K562 (cell line): Measurements from ENCODE around the gene ACOX1. TPM values are rescaled to one million over a fixed set of nuclear protein-coding genes. Genes with fewer than 3 reads are reported as not detected.
A peak's percentile ranks its signal among the peaks of the same experiment; 100 is the strongest.

Experiments
- BRCA1 ChIP-seq, 2 experiments: fragments of 450-650 bp in 1 of 2; sonication (generic) in 1 of 2; formaldehyde crosslinking in 1 of 2; IDR thresholded peaks; 2 replicates each; pipeline versions ENCODE4 v1.5.0 to v1.6.1; 2017 to 2020; ENCODE audit warnings: mild to moderate bottlenecking in 1 of 2, missing genetic modification reagents in 1 of 2
- ELF1 ChIP-seq: fragments of 200-800 bp; sonication (Bioruptor generic); IDR thresholded peaks from 2 replicates; pipeline ENCODE4 v1.6.1; 2016; ENCODE audit warnings: missing genetic modification characterization, missing compliant biosample characterization
- HDGF ChIP-seq: fragments of 450-650 bp; IDR thresholded peaks from 2 replicates; pipeline ENCODE4 v1.6.1; 2016
- KAT2B ChIP-seq: IDR thresholded peaks from one replicate; pipeline ENCODE4 v1.6.1; 2012; ENCODE audit warnings: low read depth, mild to moderate bottlenecking, control low read depth, inconsistent platforms, low read length, moderate library complexity
- MITF ChIP-seq: IDR thresholded peaks from 2 replicates; pipeline ENCODE4 v1.6.1; 2014; ENCODE audit warnings: antibody characterized with exemption
- NUFIP1 ChIP-seq: fragments of 450-650 bp; IDR thresholded peaks from 2 replicates; pipeline ENCODE4 v1.6.1; 2018; ENCODE audit not compliant: partially characterized antibody
- PBX2 ChIP-seq, 2 experiments: IDR thresholded peaks in 1 of 2; conservative IDR thresholded peaks in 1 of 2; 2 replicates each; pipeline ENCODE4 v1.6.1; 2016; ENCODE audit warnings: low read depth in 2 of 2, mild to moderate bottlenecking in 1 of 2, missing compliant biosample characterization in 1 of 2, missing genetic modification characterization in 1 of 2, moderate library complexity in 1 of 2
- RBM17 ChIP-seq: fragments of 200-400 bp; formaldehyde crosslinking; IDR thresholded peaks from 2 replicates; pipeline ENCODE4 v1.6.1; 2017; ENCODE audit warnings: low read depth, mild to moderate bottlenecking, low read length, borderline replicate concordance
- XRCC5 ChIP-seq: fragments of 200-400 bp; formaldehyde crosslinking; IDR thresholded peaks from 2 replicates; pipeline ENCODE4 v1.6.1; 2017; ENCODE audit warnings: low read depth, mild to moderate bottlenecking, low read length
- ZBTB11 ChIP-seq, 3 experiments: fragments of 200-800 bp in 1 of 3; fragments of 250-450 bp in 1 of 3; fragments of 450-650 bp in 1 of 3; sonication (Bioruptor Pico) in 1 of 3; sonication (Bioruptor generic) in 1 of 3; formaldehyde crosslinking in 1 of 3; IDR thresholded peaks; 2 replicates each; pipeline versions ENCODE4 v1.6.1 to v1.8.0; 2016 to 2022; ENCODE audit warnings: mild to moderate bottlenecking in 2 of 3, missing genetic modification characterization in 2 of 3, missing compliant biosample characterization in 1 of 3, moderate library complexity in 1 of 3
- ZBTB26 ChIP-seq: fragments of 450-650 bp; formaldehyde crosslinking; IDR thresholded peaks from 2 replicates; pipeline ENCODE4 v1.4.0; 2022; ENCODE audit warnings: missing genetic modification characterization
- ZNF592 ChIP-seq: fragments of 450-650 bp; IDR thresholded peaks from 2 replicates; pipeline ENCODE4 v1.6.1; 2017; ENCODE audit warnings: antibody characterized with exemption, mild to moderate bottlenecking
- ZNF668 ChIP-seq: fragments of 250-450 bp; sonication (Bioruptor Pico); IDR thresholded peaks from 2 replicates; pipeline ENCODE4 v1.8.0; 2022; ENCODE audit warnings: mild to moderate bottlenecking, inconsistent platforms
- polyA plus RNA-seq, 8 experiments: library from polyadenylated mRNA; depleted of rRNA in 4 of 8; stranded (reverse) in 5 of 8; unstranded in 3 of 8; fragments of >200 nt; fragmentation: Nextera tagmentation in 2 of 8; fragmentation: Illumina TruSeq in 1 of 8; extraction: Ambion mirVana in 2 of 8; extraction: Trizol in 1 of 8; gene quantifications; 2 replicates each; pipeline versions ENCODE4 v1.2.1 to v1.2.3, GENCODE V29; 2011 to 2014; ENCODE audit warnings: inconsistent platforms in 1 of 8, missing spikeins in 1 of 8
- total RNA-seq, 7 experiments: library from RNA; depleted of rRNA in 6 of 7; stranded (reverse); fragments of >200 nt in 6 of 7; fragmentation: Illumina TruSeq in 2 of 7; extraction: Trizol in 2 of 7; gene quantifications; 2 replicates each; pipeline versions ENCODE4 v1.2.1 to v1.2.3, GENCODE V29; 2011 to 2021; ENCODE audit warnings: low replicate concordance in 1 of 7

The ACOX1 gene
- total and polyA plus RNA-seq, 9 of the 15 experiments (the other 6 are each of a cell fraction or from before 2014, with no cell fraction given): 7.8 to 24.1 (median 14.5) TPM

- TF ChIP-seq ZBTB26 (CRISPR knock-in tag): no peak
- TF ChIP-seq RBM17: no peak
- TF ChIP-seq NUFIP1: no peak
- TF ChIP-seq ZNF592: no peak
- no peak for TF ChIP-seq MITF
- TF ChIP-seq ELF1 (tag): peak; percentile 40; the same call in 1 of the 2 replicates
- TF ChIP-seq HDGF: no peak
- no peak for TF ChIP-seq KAT2B
- TF ChIP-seq ZNF668: no peak
- no peak for TF ChIP-seq BRCA1 (IDR thresholded peaks at IDR 0.05)
- TF ChIP-seq BRCA1 (CRISPR knock-in tag; IDR thresholded peaks at IDR 0.05): no peak
- TF ChIP-seq XRCC5: no peak
- TF ChIP-seq PBX2 (CRISPR knock-in tag; IDR thresholded peaks at IDR 0.05; ENCODE audit: low read depth): no peak
- no peak; the same call in 1 of the 2 replicates for TF ChIP-seq PBX2 (tag; conservative IDR thresholded peaks at IDR 0.05; ENCODE audit: low read depth)
- TF ChIP-seq ZBTB11 (CRISPR knock-in tag; IDR thresholded peaks at IDR 0.05): peak in 1 of 3 experiments; percentile 58; a peak in 2 of 6 replicates
Measured at GRCh38 chr17:75970011-75970523, 8.9 kb downstream of the ACOX1 start (continued).
